Mammary microvascular endothelial cell (primary cell): ENCODE results near the gene MUC22. TPM values are rescaled to one million over a fixed set of nuclear protein-coding genes. Genes with fewer than 3 reads are reported as not detected.

Experiments
- total RNA-seq: library from RNA; depleted of rRNA; stranded (reverse); fragments of >200 nt; gene quantifications from 2 replicates; pipeline ENCODE4 v1.2.3, GENCODE V29; 2015

Gene MUC22
- total RNA-seq = not detected in 2 replicates

GRCh38 chr6:31010393-31011060, at the start of gene MUC22:
MUC22 (plus strand) TSS chr6:31010474; CDS start chr6:31010707, 233 bp downstream.

DNA sequence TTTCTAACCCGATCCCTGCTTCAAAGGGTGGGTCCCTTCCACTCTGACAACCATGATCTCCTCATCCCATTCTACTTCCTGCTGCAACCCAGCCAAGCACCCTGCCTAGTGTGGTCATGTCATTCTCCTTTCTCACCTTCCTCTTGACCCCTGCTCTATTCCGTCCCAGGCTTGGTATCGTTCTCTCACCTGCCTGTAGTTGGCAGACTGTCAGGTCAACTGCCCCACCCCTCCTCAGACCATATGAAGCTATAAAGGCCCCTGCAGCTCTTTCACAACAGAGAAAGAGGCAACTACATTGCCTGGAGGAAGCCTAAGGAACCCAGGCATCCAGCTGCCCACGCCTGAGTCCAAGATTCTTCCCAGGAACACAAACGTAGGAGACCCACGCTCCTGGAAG, 26.8 kb upstream of the MUC22 start, which contains the start of gene MUC21:
TSS of gene MUC21 (plus strand) at position 280 of the 400 bp plus-strand sequence. CDS start 241 bp downstream, outside the sequence.

Other genes with a start within 250 kb of the MUC22 start
- gene DDR1, start 126.0 kb upstream of the MUC22 start, total RNA-seq = 3.7 and 6.3 TPM in 2 replicates
- gene GTF2H4, start 102.3 kb upstream of the MUC22 start, total RNA-seq = 13.0 and 16.6 TPM in 2 replicates
- gene VARS2, start 96.2 kb upstream of the MUC22 start, total RNA-seq = 19.5 and 23.0 TPM in 2 replicates
- gene SFTA2, start 78.3 kb upstream of the MUC22 start, total RNA-seq = not detected in 2 replicates
- gene MUCL3, start 69.5 kb upstream of the MUC22 start, total RNA-seq = 0.07 TPM in 1 of 2 replicates, not detected in the other
- gene MUC21, start 26.8 kb upstream of the MUC22 start, total RNA-seq = not detected in 2 replicates
- gene C6orf15, start 102.1 kb downstream of the MUC22 start, total RNA-seq = not detected in 2 replicates
- 2.1 and 2.7 TPM in 2 replicates for gene PSORS1C1, start 104.3 kb downstream of the MUC22 start, total RNA-seq
- not detected in 2 replicates for gene CDSN, start 110.0 kb downstream of the MUC22 start, total RNA-seq
- gene PSORS1C2, start 128.6 kb downstream of the MUC22 start, total RNA-seq = not detected in 2 replicates
- 16.7 and 23.1 TPM in 2 replicates for gene CCHCR1, start 147.3 kb downstream of the MUC22 start, total RNA-seq
- gene TCF19, start 148.1 kb downstream of the MUC22 start, total RNA-seq = 49.8 and 50.2 TPM in 2 replicates
- gene POU5F1, start 160.2 kb downstream of the MUC22 start, total RNA-seq = 1.3 TPM in 1 of 2 replicates, not detected in the other